GM19463 (cell line): ENCODE measurements around the gene FKBP5.
"Not testable (repeated sequence)": the region's sequence is repeated elsewhere in the genome, so short reads cannot be mapped to it uniquely, and the experiment has no call there.

Experiments
- ATAC-seq: cut with Tn5 transposase; IDR thresholded peaks from one replicate; pipeline ENCODE4 v1.9.1; 2021; ENCODE audit warnings: mild to moderate bottlenecking, moderate library complexity; ENCODE audit not compliant: unreplicated experiment

FKBP5 gene

DNA sequence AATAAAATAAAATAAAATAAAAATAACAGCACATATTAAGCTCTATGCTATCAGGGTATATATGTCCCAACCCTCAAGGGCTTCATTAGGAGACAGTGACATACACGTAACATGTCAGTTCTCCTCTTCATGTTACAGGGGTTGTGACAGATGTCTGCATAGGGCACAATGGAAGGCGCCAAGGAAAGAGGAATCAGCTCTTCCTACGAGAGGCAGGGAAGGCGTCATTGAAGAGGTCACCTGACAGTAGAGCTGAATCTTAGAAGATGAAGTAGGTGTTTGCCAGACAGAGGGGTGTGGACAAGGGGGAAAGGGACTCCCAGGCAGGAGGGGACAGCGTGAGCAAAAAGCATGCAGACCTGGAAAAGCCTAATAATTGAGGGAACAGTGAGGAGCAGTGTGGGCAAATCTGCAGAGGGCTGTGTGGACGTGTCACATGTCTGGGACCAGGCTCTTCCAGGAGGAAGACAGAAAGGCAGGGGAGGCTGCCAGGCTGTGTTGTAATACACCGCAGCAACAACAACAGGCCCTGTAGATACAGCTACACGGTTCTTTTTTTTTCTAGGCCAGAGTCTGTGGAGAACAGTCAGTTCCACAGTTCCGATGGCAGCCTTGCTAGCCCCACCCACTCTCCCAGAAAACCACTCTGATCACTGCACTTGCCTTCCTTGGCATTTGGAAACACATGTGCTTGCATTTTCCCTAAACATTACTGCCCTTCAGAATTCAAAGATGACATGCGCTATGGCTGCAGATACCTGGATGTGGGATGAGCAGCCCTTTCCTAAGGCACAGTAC is 2.5 kb upstream of the FKBP5 start:
- ATAC-seq = no peak

DNA sequence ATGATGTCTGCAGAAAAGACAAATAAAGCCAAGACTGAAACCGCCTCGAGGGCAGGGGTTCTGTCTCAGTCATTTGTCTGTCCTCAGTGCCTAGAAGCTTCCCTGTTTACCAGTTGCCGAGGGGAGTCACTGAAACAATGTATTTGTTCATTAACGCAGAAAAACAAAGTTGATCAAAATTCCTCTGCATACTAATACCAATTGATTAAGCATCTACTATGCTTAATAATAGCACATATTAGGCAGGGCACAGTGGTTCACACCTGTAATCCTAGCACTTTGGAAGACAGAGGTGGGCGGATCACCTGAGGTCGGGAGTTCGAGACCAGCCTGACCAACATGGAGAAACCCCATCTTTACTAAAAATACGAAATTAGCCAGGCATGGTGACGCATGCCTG is 1.8 kb upstream of the FKBP5 start:
- ATAC-seq = no peak

DNA sequence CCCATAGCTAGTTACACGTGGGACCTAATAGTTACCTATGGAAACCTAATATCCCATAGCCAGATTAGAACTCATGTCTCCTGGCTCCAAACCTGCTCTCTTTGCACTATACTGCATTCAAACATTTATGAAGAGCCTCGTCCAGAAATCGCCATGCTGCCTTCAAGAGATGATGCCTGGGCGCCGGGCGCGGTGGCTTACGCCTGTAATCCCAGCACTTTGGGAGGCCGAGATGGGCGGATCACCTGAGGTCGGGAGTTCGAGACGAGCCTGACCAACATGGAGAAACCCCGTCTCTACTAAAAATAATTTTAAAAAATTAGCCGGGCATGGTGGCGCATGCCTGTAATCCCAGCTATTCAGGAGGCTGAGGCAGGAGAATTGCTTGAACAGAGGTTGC is 1.3 kb upstream of the FKBP5 start:
- not testable (repeated sequence) for ATAC-seq

DNA sequence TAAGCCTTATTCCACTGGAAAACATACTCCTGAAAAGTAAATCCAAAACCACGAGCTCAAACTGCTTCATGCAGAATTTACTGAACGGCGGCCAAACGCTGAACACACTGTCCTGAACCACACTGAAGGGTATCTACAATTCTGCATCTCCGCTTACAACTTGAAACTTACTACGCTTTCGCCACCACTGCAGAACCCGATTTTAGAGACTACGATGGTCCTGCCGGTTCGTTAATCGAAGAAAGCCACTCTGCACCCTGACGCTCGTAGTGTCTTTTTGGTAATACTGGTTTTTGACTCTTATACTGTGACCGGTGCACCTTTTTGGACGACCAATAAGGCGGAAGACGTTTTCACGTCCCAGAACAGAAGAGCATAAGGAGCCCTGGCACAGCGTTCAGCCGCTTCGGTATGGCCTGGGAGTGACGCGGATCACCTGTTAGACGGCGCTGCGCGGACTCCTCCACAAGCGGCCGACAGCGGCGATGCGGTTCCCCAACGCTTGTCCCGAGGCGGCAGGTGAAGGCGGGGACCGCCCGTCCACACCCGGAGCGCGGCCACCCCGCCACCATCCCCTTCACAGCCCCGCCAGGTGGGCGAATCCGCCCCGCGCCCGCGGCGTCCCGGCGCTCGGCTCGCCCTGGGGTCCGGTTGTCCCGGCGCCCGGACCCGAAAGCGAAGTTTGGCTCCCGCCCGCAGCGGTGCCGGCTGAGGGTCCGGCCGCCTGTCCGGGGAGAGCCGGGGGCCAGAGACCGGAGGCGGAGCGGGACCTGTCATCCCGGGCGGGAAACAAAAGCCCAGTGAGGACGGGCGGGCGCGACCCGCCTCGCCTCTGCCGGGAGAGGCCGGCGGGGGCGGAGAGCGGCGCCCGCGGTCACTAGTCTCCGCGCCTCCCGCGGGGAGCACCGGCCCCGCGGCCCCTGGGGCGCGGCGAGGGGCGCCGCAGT is 784 bp downstream of the FKBP5 start:
- ATAC-seq = peak; percentile 39

DNA sequence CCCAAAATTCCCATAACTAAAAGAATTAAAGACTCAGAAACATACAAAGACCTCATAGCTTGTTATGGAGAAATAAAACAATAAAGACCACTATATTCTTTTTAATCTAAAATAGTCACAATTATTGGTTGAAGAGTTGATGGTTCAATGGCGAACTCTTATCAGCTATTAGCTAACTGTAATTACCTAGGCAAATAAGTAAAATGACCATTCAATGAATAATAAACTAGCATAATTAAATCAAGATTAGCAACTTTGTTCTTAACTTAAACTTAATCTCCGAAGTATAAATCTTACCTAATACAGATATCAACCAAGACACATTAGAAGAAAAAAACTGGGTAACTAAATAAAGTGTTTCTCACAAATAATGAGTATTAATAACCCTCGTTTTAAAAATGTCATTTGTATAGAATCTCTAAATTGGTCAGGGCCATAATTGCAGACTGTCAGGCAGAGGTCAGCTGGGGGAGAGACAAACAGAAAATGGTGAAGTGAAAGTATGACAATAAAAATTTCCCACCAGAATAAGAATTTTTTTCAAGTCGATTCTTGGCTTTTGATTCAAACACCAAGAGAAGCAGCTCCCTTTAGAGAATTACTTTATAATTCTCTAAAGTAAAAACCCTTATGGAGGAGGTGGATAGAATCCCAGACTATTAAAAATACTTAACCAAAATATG is 1.7 kb downstream of the FKBP5 start:
- no peak for ATAC-seq

DNA sequence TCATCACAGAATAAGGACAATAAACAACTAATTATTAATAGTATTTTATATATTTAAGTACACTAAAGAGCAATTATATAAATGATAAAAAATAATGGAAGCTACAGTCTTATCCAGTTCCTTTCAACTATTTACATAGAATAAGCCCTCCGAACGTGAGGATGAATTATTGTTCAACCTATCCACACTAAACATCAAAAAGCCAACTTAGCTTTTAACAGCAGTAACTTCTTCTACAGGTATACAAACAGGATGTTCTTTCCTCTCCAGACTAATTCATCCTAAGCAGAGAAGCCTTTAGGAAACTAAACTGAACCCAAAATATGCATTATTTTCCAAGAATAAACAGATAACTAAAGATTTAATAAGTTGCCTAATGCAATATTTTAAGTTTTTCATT is 2.3 kb downstream of the FKBP5 start:
- no peak for ATAC-seq

DNA sequence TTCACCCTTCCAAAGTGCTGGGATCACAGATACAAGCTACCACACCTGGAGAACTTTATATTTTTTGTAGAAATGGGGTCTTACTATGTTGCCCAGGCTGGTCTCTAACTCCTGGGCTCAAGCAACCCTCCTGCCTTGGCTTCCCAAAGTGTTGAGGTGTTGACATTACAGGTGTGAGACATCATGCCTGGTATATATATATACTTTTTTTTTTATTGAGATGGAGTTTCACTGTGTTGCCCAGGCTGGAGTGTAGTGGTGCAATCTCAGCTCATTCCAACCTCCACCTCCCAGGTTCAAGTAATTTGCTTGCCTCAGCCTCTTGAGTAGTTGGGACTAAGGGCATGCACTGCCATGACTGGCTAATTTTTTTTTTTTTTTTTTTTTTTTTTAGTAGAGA is 5.4 kb downstream of the FKBP5 start:
- ATAC-seq = no peak

DNA sequence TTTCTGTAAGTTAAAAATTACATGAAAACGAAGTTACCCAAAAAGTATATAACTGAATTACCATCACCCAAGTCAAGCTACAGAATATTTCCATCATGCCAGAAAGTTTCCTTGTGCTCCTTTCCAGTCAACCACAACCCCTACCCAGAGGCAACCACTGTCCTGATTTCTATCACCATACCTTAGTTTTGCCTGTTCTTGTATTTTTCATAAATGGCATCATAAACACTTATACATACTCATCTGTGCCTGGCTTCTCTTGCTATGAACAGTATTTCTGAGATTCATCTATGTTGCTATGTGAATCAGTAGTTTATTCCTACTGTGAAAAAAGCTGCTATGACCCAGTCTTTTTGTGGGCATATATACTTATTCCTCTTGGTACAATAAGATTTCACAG is 7.4 kb downstream of the FKBP5 start:
- ATAC-seq = no peak

DNA sequence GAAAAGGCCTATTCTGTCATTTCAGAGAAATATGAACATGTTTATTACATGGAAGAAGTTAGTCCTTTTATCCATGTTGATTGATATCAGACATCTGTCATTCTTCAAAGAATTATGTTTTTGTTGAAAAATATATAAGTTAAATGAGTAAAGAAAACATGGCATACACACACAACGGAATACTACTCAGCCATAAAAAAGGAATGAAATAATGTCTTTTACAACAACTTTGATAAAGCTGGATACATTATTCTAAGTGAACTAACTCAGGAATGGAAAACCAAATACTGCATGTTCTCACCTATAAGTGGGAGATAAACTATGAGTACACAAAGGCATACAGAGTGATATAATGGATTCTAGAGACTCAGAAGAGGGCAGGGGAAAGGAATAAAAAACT is 9.3 kb downstream of the FKBP5 start:
- ATAC-seq = no peak

DNA sequence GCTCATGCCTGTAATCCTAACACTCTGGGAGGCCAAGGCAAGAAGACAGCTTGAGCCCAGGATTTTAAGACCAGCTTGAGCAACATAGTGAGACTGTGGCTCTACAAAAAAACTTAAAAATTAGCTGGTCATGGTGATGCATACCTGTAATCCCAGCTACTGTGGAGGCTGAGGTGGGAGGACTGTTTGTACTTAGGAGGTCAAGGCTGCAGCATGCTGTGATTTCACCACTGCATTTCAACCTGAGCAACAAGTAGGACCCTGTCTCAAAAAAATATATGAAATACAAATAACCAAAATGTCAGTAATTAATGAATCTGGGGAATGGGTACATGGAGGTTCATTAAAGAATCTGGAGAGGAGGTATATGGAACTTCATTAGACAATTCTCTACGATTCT is 9.9 kb downstream of the FKBP5 start:
- ATAC-seq = no peak

DNA sequence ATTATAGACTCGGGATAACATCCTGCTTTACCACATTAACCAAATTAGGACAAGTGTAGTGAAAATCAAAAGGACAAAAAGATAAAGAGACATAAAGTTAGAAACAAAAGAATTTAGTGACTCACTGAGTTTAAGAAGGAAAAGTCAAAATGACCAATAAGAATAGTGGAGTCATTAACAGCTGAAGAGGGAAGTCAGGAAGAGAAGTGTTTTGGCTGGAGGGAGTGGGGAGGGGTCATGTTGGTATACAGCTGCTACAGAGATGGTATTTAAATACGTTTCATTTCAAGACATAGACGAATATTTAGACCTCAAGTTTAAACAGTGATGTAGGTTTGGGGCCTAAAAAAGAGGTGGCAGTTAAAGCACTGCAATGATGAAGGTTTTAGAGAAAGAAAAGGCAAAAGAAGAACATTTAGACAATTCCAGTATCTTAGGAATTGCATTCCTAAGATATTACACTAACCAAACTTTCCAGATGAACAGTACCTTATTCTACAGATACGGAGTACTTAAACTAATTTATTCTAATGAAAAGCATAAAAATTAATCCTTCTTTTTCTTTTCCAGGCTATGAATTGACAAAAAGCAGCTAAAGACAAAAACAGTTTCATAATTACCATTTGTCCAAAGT is 10.6 kb downstream of the FKBP5 start:
- ATAC-seq = no peak

DNA sequence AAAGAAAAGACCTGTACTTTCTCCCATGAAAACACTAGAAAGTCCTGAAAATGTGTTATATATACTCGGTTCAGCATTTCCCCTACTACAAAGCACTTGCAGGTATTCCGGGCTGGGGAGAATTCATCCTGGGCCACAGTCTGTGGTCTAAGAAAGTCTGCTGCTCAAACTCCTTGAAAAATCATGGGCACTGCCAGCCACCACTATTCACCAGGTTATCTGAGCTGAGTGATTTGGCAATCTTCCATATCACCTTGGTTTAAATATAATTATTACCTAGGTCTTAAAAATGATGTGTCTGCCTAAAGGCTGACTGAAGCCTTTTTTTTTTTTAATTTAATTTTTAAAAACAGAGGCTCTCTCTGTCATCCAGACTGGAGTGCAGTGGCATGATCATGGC is 11.3 kb downstream of the FKBP5 start:
- no peak for ATAC-seq

DNA sequence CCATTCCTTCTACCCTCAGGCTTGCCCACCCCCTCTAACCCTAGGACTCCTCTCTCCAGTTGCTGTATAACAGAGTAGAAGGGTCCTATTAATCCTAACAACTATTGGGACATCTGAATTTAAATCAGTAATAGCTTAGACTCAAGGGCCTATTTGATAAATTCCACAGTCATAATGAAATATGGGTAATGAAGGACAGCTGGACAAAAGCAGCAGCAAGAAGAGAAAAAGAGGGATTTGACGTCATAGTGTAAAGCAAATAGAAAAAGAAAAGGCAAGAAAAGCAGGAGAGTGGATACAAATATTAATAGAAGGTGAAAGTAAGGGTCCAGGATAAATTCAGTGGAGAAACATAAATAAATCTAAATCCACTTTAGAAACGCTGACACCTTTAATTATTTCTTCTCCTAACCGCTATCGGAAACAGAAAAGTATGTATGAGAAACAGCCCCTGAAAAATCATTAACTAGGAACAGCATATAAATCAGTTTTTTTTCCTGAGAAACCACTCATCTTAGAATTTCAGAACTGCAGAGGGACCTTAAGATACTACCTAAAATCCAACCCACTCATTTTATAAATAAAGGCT is 12.8 kb downstream of the FKBP5 start:
- no peak for ATAC-seq

DNA sequence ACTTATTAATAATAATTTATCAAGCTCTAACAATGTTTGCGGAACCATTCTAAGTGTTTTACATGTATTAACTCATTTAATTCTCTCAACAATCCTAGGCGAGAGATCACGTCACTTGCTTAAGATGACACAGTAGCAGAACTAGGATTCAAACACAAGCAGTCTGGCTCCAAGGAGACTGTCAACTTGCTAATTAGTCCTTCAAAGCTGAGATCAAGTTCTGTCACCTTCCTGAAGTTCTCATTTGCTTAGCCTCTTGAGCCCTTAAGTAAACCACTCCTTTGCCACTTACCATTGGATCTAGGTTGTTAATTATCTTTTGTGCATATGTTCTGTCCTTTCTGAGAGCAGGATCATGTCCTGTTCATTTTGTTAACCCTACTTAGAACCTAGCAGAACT is 14.1 kb downstream of the FKBP5 start:
- ATAC-seq = no peak

DNA sequence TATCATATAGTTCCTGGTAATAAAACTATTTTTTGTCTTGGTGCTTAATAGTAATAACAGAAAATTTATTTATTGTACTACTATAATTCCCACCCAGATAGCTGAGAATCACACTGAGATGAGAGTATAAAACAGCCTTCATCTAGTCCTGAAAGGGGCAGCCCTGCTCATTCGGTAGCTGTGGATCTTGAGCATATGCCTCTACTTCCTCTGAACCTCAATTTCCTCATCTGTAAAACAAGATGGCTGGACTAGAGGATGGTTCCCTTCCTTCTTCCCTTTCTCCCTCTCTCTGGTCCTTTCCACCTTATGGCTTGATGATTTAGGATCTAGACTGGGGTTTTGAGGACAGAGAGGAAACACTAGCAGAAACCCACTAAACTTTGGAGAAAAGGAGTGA is 15.0 kb downstream of the FKBP5 start:
- no peak for ATAC-seq

DNA sequence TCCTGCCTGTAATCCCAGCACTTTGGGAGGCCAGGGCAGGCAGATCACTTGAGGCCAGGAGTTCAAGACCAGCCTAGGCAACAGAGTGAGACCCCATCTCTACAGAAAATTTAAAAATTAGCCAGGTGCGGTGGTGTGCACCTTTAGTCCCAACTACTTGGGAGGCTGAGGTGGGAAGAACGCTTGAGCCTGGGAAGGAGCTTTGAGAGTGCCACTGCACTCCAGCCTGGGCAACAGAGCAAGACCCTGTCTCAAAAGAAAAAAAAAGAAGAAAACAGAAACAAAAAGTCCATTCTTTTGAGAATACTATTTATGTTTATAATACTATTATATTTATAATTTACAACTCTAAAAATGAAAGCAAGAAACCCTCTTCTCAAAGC is 15.4 kb downstream of the FKBP5 start:
- not testable (repeated sequence) for ATAC-seq

DNA sequence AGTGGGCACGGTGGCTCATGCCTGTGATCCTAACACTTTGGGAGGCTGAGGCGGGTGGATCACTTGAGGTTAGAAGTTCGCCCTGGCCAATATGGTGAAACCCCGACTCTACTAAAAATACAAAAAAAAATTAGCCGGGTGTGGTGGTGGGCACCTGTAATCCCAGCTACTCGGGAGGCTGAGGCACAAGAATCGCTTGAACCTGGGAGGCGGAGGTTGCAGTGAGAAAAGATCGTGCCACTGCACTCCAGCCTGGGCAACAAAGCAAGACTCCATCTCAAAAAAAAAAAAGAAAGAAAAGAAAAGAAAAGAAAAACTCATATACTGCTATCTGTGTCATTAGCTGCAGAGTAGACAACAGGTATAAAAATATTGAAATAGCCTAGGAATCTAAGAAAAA is 18.3 kb downstream of the FKBP5 start:
- ATAC-seq = not testable (repeated sequence)

DNA sequence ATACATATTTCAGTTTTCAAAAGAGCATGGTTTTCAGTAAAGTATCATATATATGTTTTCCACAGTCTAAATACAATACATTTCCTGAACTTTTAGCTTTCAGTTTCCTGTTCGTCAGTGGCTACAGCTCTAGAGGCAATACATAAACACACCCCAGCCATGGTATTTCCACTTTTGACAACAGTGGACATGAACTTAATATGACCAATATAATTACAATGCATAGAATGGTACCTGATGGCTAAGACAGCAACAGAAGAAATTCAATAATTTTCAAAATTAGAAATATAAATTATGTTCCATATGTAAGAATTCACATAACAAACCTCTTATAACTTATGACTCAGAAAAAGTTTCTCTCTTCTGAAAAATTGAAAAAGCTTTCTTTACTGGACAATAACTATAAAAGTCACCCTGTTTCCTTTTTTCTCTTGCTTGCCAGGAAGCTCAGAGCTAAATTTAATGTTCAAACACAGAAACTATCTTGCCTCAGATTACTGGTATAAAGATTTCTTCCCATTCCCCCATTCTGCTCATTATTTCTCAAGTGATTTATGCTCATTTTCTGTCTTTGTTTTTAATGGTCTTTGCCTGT is 19.2 kb downstream of the FKBP5 start:
- no peak for ATAC-seq

DNA sequence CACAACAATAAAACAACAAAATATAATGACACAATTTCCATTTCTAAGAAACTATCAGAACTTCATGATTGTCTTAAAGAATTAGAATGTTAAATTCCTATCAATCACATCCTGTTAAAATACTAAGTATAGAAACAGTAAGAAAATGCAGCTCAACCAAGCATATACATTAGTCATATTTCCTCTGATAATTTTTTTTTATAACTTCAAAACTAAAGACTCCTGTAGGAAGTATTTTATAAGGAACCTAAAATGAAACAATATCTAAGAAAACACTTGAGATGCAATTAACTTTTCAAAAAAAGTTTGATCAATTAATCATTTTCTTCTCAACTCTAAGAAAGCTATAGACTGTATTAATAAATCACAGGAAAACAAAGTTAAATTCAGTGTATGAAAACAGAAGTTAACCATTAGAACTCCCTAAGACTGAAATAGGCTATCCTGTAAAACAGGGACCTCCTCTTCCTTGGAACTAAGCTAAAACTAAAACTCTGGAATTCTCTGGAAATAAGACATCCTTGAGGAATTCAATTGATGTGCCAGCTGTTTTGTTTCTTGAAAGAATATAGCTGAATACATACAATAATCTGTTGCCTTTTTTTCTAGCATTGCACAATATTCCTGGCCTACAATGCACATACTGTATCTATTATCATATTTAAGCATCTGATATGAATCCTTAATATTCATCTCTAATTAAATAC is 19.8 kb downstream of the FKBP5 start:
- no peak for ATAC-seq

DNA sequence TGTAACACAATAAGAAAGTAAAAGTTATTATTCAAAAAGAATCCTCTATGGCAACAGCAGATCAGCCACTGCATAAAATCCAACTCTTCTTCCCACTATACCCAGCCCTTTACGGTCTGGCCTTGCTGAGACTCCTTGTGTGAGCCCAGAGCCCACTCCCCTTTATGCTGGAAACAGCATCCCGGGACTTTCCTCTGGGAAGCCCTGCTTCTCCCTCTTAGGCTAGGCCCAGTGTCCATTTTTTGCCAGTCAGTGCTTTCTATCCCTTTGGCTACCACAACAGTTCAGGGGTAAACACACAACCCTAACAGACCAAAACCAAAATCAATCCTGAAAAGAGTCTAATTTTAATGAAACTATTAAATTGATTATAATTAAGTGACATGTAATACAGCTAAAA is 20.6 kb downstream of the FKBP5 start:
- no peak for ATAC-seq
